Nephron (organoid): ENCODE data around the gene ARID1B.

Source experiments
- H3K27ac Mint-ChIP-seq, 3 experiments: 2 replicates each; pipeline ENCODE4 v1.8.0; 2020; ENCODE audit warnings: mixed read lengths in 3 of 3, mild to moderate bottlenecking in 2 of 3, moderate library complexity in 1 of 3
- H3K27me3 Mint-ChIP-seq: 2 replicates; pipeline ENCODE4 v1.8.0; 2021; ENCODE audit warnings: low read depth, mild to moderate bottlenecking, moderate library complexity, mixed read lengths
- H3K36me3 Mint-ChIP-seq: 2 replicates; pipeline ENCODE4 v1.8.0; 2020; ENCODE audit warnings: low read depth, mixed read lengths
- H3K4me1 Mint-ChIP-seq: 2 replicates; pipeline ENCODE4 v1.8.0; 2020; ENCODE audit warnings: mixed read lengths
- H3K4me3 Mint-ChIP-seq, 3 experiments: 2 replicates each; pipeline ENCODE4 v1.8.0; 2020; ENCODE audit warnings: mild to moderate bottlenecking in 3 of 3, mixed read lengths in 3 of 3, moderate library complexity in 2 of 3
- H3K9me3 Mint-ChIP-seq: 2 replicates; pipeline ENCODE4 v1.8.0; 2020; ENCODE audit warnings: mixed read lengths
- CTCF ChIP-seq, 3 experiments: fragments of 200-600 bp; sonication (generic); IDR thresholded peaks; one replicate each; pipeline ENCODE4 v1.5.0; 2021; ENCODE audit warnings: antibody characterized with exemption in 3 of 3; ENCODE audit not compliant: unreplicated experiment in 3 of 3

ARID1B gene

GRCh38 chr6:157024745-157025144 lies 247.6 kb downstream of the ARID1B start:
- Mint-ChIP-seq H3K4me1 (peaks cover 29% of the 10 kb centered on the region), H3K9me3 (no peaks in the 10 kb centered on the region), H3K27ac (no peak overlapping the region), H3K36me3 (peaks cover 25% of the 10 kb centered on the region), H3K4me3 (no peak overlapping the region), H3K27me3 (no peaks in the 10 kb centered on the region)
- no peak for TF ChIP-seq CTCF (IDR thresholded peaks at IDR 0.05; ENCODE audit: unreplicated experiment in 3 of 3)

- Mint-ChIP-seq H3K27me3 (no peaks in the 10 kb centered on the region), H3K4me3 (no peak overlapping the region), H3K9me3 (no peaks in the 10 kb centered on the region), H3K4me1 (peaks cover 24% of the 10 kb centered on the region), H3K36me3 (peaks cover 25% of the 10 kb centered on the region), H3K27ac (no peak overlapping the region)
- no peak for TF ChIP-seq CTCF (IDR thresholded peaks at IDR 0.05; ENCODE audit: unreplicated experiment in 3 of 3)
Observed at GRCh38 chr6:157025437-157025836, 248.3 kb downstream of the ARID1B start.

GRCh38 chr6:157029980-157030690 lies 253.0 kb downstream of the ARID1B start:
- Mint-ChIP-seq H3K27me3 (no peaks in the 10 kb centered on the region), H3K36me3 (peaks cover 24% of the 10 kb centered on the region), H3K27ac (no peak overlapping the region), H3K4me3 (no peak overlapping the region), H3K4me1 (peaks cover 9% of the 10 kb centered on the region), H3K9me3 (no peaks in the 10 kb centered on the region)
- TF ChIP-seq CTCF (IDR thresholded peaks at IDR 0.05; ENCODE audit: unreplicated experiment in 3 of 3), result no peak

GRCh38 chr6:157030755-157031154 lies 253.6 kb downstream of the ARID1B start:
- TF ChIP-seq CTCF (IDR thresholded peaks at IDR 0.05; ENCODE audit: unreplicated experiment in 3 of 3), result no peak
- Mint-ChIP-seq H3K36me3 (peaks cover 18% of the 10 kb centered on the region), H3K27ac (no peak overlapping the region)

GRCh38 chr6:157032923-157033322 lies 255.7 kb downstream of the ARID1B start:
- H3K36me3 Mint-ChIP-seq, result peaks cover 4% of the 10 kb centered on the region
- H3K27ac Mint-ChIP-seq, result peak overlapping the region in 1 of 3 experiments; percentile 80
- H3K4me3 Mint-ChIP-seq, result no peak overlapping the region
- H3K9me3 Mint-ChIP-seq, result no peaks in the 10 kb centered on the region
- no peak for TF ChIP-seq CTCF (IDR thresholded peaks at IDR 0.05; ENCODE audit: unreplicated experiment in 3 of 3)
- H3K27me3 Mint-ChIP-seq, result no peaks in the 10 kb centered on the region
- peaks cover 8% of the 10 kb centered on the region for H3K4me1 Mint-ChIP-seq

More at GRCh38 chr6:157030755-157031154, 253.6 kb downstream of the ARID1B start:
- Mint-ChIP-seq H3K4me3 (no peak overlapping the region), H3K27me3 (no peaks in the 10 kb centered on the region), H3K9me3 (no peaks in the 10 kb centered on the region), H3K4me1 (peaks cover 8% of the 10 kb centered on the region)
